GM12891 (cell line): Measurements from ENCODE around the gene MAFF.

ENCODE experiments used
- POLR2A ChIP-seq: IDR thresholded peaks from 2 replicates; pipeline ENCODE4 v1.6.1; 2011; ENCODE audit warnings: low read depth, low read length, control low read depth
- POLR2AphosphoS5 ChIP-seq: IDR thresholded peaks from 2 replicates; pipeline ENCODE4 v1.6.1; 2011; ENCODE audit warnings: low read depth, low read length, control low read depth
- TAF1 ChIP-seq: IDR thresholded peaks from 2 replicates; pipeline ENCODE4 v1.6.1; 2011; ENCODE audit warnings: low read depth, low read length, control low read depth

- TF ChIP-seq POLR2A (no peak), POLR2AphosphoS5 (no peak), TAF1 (no peak)
These were observed 11.2 kb upstream of the MAFF start for GRCh38 chr22:38190581-38190980.
